Measurements from ENCODE around the gene DLGAP1.

The DLGAP1 gene

DNA sequence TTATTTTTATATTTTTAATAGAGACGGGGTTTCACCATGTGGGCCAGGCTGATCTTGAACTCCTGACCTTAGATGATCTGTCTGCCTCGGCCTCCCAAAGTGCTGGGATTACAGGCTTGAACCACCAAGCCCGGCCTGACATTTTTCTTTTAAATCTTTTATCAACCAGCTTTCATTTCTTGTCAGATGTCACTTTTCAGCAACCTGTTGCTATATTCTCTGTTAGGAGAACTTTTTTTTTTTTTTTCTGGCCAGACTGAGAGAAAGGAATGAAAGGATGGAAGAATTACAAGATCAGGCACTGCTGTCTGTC lies 858.8 kb downstream of the DLGAP1 start:
- H3K4me1 ChIP-seq (ENCODE audit: control insufficient read depth in 1 of 2, insufficient read depth in 2 of 2, low read length in 2 of 2) = peaks cover 41 to 43% of the 10 kb centered on the region in 2 donors
- H3K4me3 ChIP-seq (ENCODE audit: low read depth in 1 of 2, low read length in 2 of 2) = peak overlapping the region; percentile 63 to 79
- H3K27ac ChIP-seq (ENCODE audit: low read depth, low read length) = peak overlapping the region; percentile 90
- H3K36me3 ChIP-seq (ENCODE audit: control insufficient read depth in 1 of 2, insufficient read depth in 2 of 2, low read length in 2 of 2) = no peaks in the 10 kb centered on the region
- no peaks in the 10 kb centered on the region for H3K27me3 ChIP-seq (ENCODE audit: control insufficient read depth in 1 of 2, insufficient read depth in 2 of 2, low read length in 2 of 2)
- H3K9me3 ChIP-seq (ENCODE audit: control insufficient read depth in 1 of 2, low read length in 2 of 2) = no peaks in the 10 kb centered on the region
- H3K9ac ChIP-seq (ENCODE audit: low read depth in 1 of 2, low read length in 2 of 2) = peak overlapping the region; percentile 79 to 91

DNA sequence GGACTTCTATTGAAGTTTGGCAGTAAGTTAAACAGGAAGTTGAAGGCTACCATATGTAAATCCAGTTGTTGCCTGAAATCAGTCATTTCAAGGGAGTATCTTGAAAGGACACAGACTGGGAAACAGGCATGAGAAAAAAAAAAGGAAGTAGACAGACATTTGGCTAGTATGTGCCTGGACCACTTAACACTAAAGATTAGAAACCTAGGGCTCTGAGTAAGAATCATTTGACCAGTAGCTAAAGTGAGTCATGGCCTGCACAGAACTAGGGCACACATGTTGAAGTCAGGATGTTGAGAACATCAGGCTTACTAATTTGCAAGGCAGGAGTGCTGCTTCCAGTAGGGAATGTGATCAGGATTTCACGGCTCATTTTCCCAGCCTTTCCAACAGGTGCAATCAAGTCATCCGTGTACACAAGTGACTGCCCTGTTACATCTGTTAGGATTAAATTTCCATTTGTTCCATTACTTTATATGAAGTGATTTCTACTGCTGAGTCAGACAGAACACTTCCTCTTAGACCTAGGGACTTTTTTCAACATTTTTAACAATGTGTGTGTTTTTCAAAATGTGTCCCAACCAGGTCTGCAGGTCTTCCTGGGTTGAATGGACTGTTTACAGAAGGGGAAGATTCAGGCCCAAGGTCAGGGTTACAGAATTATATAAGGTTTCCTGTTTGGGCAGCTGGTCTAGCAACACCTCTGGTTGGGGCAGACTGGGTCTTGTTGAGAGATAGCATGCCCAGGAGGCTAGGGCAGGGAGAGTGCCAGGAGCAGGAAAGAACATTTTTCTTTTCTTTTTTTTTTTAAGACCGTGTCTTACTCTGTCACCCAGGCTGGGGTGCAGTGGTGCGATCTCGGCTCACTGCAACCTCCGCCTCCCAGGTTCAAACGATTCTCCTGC lies 859.5 kb downstream of the DLGAP1 start:
- H3K27ac ChIP-seq (ENCODE audit: low read depth, low read length) = peak overlapping the region; percentile 90
- peak overlapping the region; percentile 79 to 91 for H3K9ac ChIP-seq (ENCODE audit: low read depth in 1 of 2, low read length in 2 of 2)
- H3K9me3 ChIP-seq (ENCODE audit: control insufficient read depth in 1 of 2, low read length in 2 of 2) = no peaks in the 10 kb centered on the region
- no peaks in the 10 kb centered on the region for H3K27me3 ChIP-seq (ENCODE audit: control insufficient read depth in 1 of 2, insufficient read depth in 2 of 2, low read length in 2 of 2)
- H3K4me3 ChIP-seq (ENCODE audit: low read depth in 1 of 2, low read length in 2 of 2) = peak overlapping the region; percentile 71 to 79
- no peaks in the 10 kb centered on the region for H3K36me3 ChIP-seq (ENCODE audit: control insufficient read depth in 1 of 2, insufficient read depth in 2 of 2, low read length in 2 of 2)
- peaks cover 41 to 43% of the 10 kb centered on the region in 2 donors for H3K4me1 ChIP-seq (ENCODE audit: control insufficient read depth in 1 of 2, insufficient read depth in 2 of 2, low read length in 2 of 2)

DNA sequence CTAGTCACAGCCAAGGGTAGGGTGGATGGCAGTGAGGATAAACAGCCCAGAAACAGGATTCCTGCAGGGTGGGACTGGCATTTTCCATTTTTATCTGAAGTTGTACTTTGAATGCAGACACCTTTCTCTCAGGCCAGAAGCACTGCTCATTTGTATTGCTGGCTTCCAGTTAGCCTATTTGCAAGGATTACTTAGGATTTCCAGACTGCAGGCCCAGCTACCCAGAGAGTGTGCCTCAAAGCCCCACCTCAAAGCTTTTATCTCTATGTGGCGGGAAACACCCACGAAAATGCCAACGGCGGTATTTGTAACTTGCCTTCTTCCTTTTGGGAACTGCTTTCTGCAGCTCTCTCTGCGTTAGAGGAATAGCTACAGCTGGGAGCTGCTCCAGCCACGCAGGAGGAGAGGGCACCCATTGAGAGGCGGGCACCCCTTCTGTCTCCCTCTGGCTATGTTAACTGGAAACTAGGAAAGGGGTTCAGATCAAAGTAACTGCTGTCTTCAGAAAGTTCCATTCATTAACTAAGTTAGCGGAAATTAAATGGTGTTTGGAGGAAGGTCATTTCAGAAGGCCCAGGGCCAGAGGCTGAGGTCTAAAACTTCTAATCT lies 860.2 kb downstream of the DLGAP1 start:
- Histone ChIP-seq H3K36me3 (ENCODE audit: control insufficient read depth in 1 of 2, insufficient read depth in 2 of 2, low read length in 2 of 2) (no peaks in the 10 kb centered on the region), H3K4me1 (ENCODE audit: control insufficient read depth in 1 of 2, insufficient read depth in 2 of 2, low read length in 2 of 2) (peaks cover 41 to 43% of the 10 kb centered on the region in 2 donors), H3K4me3 (ENCODE audit: low read depth in 1 of 2, low read length in 2 of 2) (peak overlapping the region; percentile 71 to 79), H3K27ac (ENCODE audit: low read depth, low read length) (peak overlapping the region; percentile 90), H3K27me3 (ENCODE audit: control insufficient read depth in 1 of 2, insufficient read depth in 2 of 2, low read length in 2 of 2) (no peaks in the 10 kb centered on the region), H3K9ac (ENCODE audit: low read depth in 1 of 2, low read length in 2 of 2) (peak overlapping the region; percentile 79 to 91), H3K9me3 (ENCODE audit: control insufficient read depth in 1 of 2, low read length in 2 of 2) (no peaks in the 10 kb centered on the region)

DNA sequence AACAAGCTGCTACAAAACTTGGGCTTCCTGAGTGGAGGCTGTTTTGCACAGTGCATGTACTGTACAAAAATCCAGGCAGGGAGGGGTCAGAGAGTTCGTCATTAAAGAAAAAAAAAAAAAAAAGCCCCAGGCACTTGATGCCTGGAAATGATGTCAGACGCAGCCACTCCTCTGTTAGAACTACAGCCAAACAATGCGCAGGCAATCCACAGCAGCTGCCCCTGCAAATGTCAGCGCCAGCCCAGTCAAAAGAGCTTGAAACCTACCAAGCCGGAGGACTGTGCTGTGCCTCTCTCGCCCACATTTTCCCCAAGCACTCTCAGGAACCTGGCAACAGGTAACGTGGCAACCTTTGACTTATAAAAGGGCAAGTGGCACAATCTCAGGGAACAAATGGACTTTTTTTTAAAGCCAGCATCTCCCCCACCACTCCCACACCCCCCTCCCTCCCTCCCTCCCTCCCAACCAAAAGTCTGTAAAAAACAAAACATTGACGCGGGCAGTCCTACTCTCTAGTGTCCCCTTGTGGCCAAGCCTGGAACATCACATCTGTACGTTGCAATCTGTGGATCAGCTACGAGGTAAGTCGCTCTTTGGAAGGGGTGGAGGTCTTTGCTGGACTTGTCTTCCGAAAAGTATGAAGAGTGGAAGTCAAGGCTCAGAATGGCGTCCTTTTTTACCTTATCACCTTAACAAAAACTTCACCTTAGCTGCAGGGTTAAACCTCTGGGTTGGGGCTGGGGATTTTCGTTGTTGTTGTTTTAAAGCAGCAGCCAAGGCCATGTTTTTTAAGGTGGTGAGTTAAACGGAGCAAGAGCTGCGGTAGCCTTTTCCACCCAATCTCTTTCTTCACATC lies 861.0 kb downstream of the DLGAP1 start:
- peak overlapping the region; percentile 98 for H3K27ac ChIP-seq (ENCODE audit: low read depth, low read length)
- H3K4me1 ChIP-seq (ENCODE audit: control insufficient read depth in 1 of 2, insufficient read depth in 2 of 2, low read length in 2 of 2) = peaks cover 41 to 43% of the 10 kb centered on the region in 2 donors
- peak overlapping the region; percentile 79 to 91 for H3K9ac ChIP-seq (ENCODE audit: low read depth in 1 of 2, low read length in 2 of 2)
- H3K27me3 ChIP-seq (ENCODE audit: control insufficient read depth in 1 of 2, insufficient read depth in 2 of 2, low read length in 2 of 2) = no peaks in the 10 kb centered on the region
- H3K9me3 ChIP-seq (ENCODE audit: control insufficient read depth in 1 of 2, low read length in 2 of 2) = no peaks in the 10 kb centered on the region
- no peaks in the 10 kb centered on the region for H3K36me3 ChIP-seq (ENCODE audit: control insufficient read depth in 1 of 2, insufficient read depth in 2 of 2, low read length in 2 of 2)
- peak overlapping the region; percentile 71 to 79 for H3K4me3 ChIP-seq (ENCODE audit: low read depth in 1 of 2, low read length in 2 of 2)

DNA sequence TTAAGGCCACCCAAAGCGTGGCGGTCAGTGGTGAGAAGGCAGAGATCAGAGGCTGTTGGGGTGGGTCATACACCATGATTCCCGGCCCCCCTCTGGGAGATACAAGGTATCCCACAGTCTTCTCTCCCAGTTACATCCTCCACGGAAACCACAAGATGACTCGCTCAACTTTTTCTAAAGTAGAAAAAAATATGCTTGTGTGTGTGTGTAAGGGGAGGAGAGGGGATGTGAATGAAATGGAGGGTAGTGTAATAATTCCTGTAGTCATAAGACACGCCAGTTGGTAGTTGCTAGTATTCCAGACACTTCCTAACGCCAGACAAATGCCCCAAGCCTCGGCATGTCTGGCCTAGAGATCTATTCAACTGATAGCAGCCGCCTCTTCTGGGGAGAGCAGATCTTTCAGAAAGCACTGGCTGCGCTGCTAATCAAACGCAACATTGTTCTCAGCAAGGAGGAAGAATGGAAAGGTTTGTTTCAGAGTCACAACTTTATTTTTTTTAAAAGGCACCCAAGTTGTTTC lies 861.7 kb downstream of the DLGAP1 start:
- peaks cover 41 to 43% of the 10 kb centered on the region in 2 donors for H3K4me1 ChIP-seq (ENCODE audit: control insufficient read depth in 1 of 2, insufficient read depth in 2 of 2, low read length in 2 of 2)
- H3K4me3 ChIP-seq (ENCODE audit: low read depth in 1 of 2, low read length in 2 of 2) = peak overlapping the region; percentile 71 to 79
- H3K27ac ChIP-seq (ENCODE audit: low read depth, low read length) = peak overlapping the region; percentile 98
- no peaks in the 10 kb centered on the region for H3K36me3 ChIP-seq (ENCODE audit: control insufficient read depth in 1 of 2, insufficient read depth in 2 of 2, low read length in 2 of 2)
- H3K27me3 ChIP-seq (ENCODE audit: control insufficient read depth in 1 of 2, insufficient read depth in 2 of 2, low read length in 2 of 2) = no peaks in the 10 kb centered on the region
- no peaks in the 10 kb centered on the region for H3K9me3 ChIP-seq (ENCODE audit: control insufficient read depth in 1 of 2, low read length in 2 of 2)
- H3K9ac ChIP-seq (ENCODE audit: low read depth in 1 of 2, low read length in 2 of 2) = peak overlapping the region; percentile 68 to 79

DNA sequence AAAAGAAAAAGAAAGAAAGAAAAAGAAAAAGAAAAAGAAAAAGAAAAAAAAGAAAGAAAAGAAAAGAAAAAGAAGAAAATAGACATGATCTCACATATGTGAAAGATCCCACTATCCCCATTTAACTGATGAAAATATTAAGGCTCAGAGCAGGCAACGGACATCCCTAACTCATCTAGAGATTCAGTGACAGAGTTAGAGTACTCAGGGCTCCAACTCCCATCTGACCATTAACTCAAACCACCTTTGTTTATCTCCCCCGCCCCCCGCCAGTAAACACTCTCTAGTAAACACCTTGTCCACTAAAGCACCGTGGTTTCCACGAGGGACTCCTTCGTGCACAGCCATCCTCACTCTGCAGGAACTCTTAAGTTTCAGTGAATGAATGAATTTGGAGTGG lies 862.2 kb downstream of the DLGAP1 start:
- Histone ChIP-seq H3K9ac (ENCODE audit: low read depth in 1 of 2, low read length in 2 of 2) (peak overlapping the region in 1 of 2 donors; percentile 79), H3K4me3 (ENCODE audit: low read depth in 1 of 2, low read length in 2 of 2) (peak overlapping the region in 1 of 2 donors; percentile 71), H3K27me3 (ENCODE audit: control insufficient read depth in 1 of 2, insufficient read depth in 2 of 2, low read length in 2 of 2) (no peaks in the 10 kb centered on the region), H3K9me3 (ENCODE audit: control insufficient read depth in 1 of 2, low read length in 2 of 2) (no peaks in the 10 kb centered on the region), H3K36me3 (ENCODE audit: control insufficient read depth in 1 of 2, insufficient read depth in 2 of 2, low read length in 2 of 2) (no peaks in the 10 kb centered on the region), H3K4me1 (ENCODE audit: control insufficient read depth in 1 of 2, insufficient read depth in 2 of 2, low read length in 2 of 2) (peaks cover 41 to 43% of the 10 kb centered on the region in 2 donors), H3K27ac (ENCODE audit: low read depth, low read length) (peak overlapping the region; percentile 98)

DNA sequence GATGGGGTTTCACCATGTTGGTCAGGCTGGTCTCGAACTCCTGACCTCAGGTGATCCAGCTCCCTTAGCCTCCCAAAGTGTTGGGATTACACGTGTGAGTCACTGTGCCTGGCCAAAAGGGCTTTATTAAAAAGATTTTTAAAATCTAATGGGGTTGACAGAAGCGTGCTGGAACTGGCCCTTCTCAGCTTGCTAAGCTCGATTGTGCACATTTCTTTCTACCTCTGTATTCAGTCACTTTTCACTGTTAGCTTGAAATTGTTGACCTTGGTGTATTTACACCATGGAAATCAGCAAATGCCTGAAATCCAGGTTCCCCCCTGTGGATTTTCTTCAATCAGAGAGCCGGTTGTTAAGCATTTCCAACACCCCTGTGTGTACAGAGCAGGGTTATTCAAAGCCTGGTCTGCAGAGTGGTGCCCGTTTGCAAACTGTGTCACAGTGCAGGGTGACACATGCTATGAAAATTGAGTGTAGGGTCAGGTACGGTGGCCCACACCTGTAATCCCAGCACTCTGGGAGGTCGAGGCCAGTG lies 864.9 kb downstream of the DLGAP1 start:
- Histone ChIP-seq H3K9me3 (ENCODE audit: control insufficient read depth in 1 of 2, low read length in 2 of 2) (no peaks in the 10 kb centered on the region), H3K4me3 (ENCODE audit: low read depth in 1 of 2, low read length in 2 of 2) (no peak overlapping the region), H3K27ac (ENCODE audit: low read depth, low read length) (no peak overlapping the region), H3K4me1 (ENCODE audit: control insufficient read depth in 1 of 2, insufficient read depth in 2 of 2, low read length in 2 of 2) (peaks cover 19 to 28% of the 10 kb centered on the region in 2 donors), H3K36me3 (ENCODE audit: control insufficient read depth in 1 of 2, insufficient read depth in 2 of 2, low read length in 2 of 2) (no peaks in the 10 kb centered on the region), H3K9ac (ENCODE audit: low read depth in 1 of 2, low read length in 2 of 2) (no peak overlapping the region), H3K27me3 (ENCODE audit: control insufficient read depth in 1 of 2, insufficient read depth in 2 of 2, low read length in 2 of 2) (no peaks in the 10 kb centered on the region)

DNA sequence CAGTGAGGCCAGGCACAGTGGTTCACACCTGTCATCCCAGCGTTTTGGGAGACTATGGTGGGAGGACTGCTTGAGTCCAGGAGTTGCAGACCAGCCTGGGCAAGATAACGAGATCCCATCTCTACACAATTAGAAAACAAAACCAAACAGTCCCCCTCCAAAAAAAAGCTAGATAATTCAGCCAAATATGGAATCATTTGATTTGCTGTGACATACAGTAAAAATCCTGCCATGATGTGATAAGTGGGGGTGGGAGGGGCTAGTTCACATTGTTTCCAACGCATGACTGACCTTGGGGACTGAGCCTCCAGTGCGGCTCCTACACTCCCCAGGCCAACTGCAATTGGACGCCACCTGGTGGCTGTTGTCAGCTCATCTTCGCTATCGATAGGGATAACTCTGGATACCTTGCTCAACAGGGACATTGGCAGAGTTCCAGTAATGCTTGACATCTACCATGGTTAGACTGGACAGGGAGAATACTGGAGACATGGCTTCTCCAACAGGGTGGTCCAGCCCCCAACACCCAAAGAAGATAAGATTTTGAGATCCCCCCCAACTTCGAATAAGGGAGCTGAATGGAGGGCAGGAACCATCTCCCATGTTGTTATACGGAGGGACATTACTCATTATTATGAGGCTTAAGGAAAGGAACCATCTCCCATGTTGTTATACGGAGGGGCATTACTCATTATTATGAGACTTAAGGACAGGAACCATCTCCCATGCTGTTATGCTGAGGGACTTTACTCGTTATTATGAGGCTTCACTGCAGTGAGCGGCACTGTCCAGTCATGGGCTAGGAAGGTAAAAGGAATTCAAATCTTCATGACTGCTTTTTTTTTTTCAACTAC lies 869.2 kb downstream of the DLGAP1 start:
- Histone ChIP-seq H3K4me1 (ENCODE audit: control insufficient read depth in 1 of 2, insufficient read depth in 2 of 2, low read length in 2 of 2) (peaks cover 3 to 9% of the 10 kb centered on the region in 2 donors), H3K27me3 (ENCODE audit: control insufficient read depth in 1 of 2, insufficient read depth in 2 of 2, low read length in 2 of 2) (no peaks in the 10 kb centered on the region), H3K27ac (ENCODE audit: low read depth, low read length) (no peak overlapping the region), H3K36me3 (ENCODE audit: control insufficient read depth in 1 of 2, insufficient read depth in 2 of 2, low read length in 2 of 2) (no peaks in the 10 kb centered on the region), H3K4me3 (ENCODE audit: low read depth in 1 of 2, low read length in 2 of 2) (no peak overlapping the region), H3K9me3 (ENCODE audit: control insufficient read depth in 1 of 2, low read length in 2 of 2) (no peaks in the 10 kb centered on the region), H3K9ac (ENCODE audit: low read depth in 1 of 2, low read length in 2 of 2) (no peak overlapping the region)

DNA sequence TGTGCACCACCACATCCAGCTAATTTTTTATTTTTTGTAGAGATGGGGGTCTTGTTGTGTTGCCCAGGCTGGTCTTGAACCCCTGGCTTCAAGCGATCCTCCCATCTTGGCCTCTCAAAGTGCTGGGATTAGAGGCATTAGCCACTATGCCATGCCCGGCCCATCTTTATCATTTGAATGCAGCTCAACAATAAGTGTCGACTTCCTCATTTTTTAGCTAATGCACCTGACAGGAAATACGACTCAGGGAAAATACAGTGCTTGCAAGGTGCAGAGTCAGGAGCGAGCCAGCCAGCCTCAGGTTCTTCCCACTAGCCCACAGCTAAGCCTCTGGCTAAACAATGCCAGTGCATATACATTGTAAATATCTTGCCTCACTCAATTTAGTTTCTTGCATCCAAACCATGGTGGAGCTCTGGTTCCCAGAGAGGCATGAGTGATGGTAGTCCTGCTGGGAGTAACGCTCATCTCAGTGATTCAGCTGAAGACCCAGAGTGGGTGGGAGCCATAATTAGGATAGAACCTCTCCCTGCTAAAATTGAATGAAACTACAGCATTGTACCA lies 870.1 kb downstream of the DLGAP1 start:
- no peaks in the 10 kb centered on the region for H3K9me3 ChIP-seq (ENCODE audit: control insufficient read depth in 1 of 2, low read length in 2 of 2)
- H3K36me3 ChIP-seq (ENCODE audit: control insufficient read depth in 1 of 2, insufficient read depth in 2 of 2, low read length in 2 of 2) = no peaks in the 10 kb centered on the region
- H3K4me1 ChIP-seq (ENCODE audit: control insufficient read depth in 1 of 2, insufficient read depth in 2 of 2, low read length in 2 of 2) = peaks cover 3 to 9% of the 10 kb centered on the region in 2 donors
- H3K27me3 ChIP-seq (ENCODE audit: control insufficient read depth in 1 of 2, insufficient read depth in 2 of 2, low read length in 2 of 2) = no peaks in the 10 kb centered on the region
- no peak overlapping the region for H3K9ac ChIP-seq (ENCODE audit: low read depth in 1 of 2, low read length in 2 of 2)
- no peak overlapping the region for H3K27ac ChIP-seq (ENCODE audit: low read depth, low read length)
- H3K4me3 ChIP-seq (ENCODE audit: low read depth in 1 of 2, low read length in 2 of 2) = no peak overlapping the region

Measured in duodenal mucosa (tissue), 2 donors.